Endothelial cell of umbilical vein (primary cell): Measurements from ENCODE around the gene NCOA7. TPM values are rescaled to one million over a fixed set of nuclear protein-coding genes. Genes with fewer than 3 reads are reported as not detected.

Experiments
- BruUV-seq: library from RNA; stranded (reverse); fragments of 400-500 nt; replicated peaks from 2 replicates; lab custom pipeline; 2021; lab: Mats Ljungman, UMichigan
- CTCF ChIA-PET: fragments of 300-600, 350-600 bp; sonication (Branson Sonifier 250); formaldehyde crosslinking; loops from one replicate; lab custom pipeline; 2021; ENCODE audit warnings: antibody characterized with exemption, inconsistent platforms; lab: Charles Lee
- POLR2A ChIA-PET: fragments of 300-600, 350-600 bp; sonication (Branson Sonifier 250); formaldehyde crosslinking; loops from one replicate; lab custom pipeline; 2021; ENCODE audit warnings: antibody characterized with exemption, inconsistent platforms; lab: Charles Lee
- DNase-seq: peaks from one replicate; pipeline ENCODE4 v3.0.0-alpha.2; 2011; ENCODE audit warnings: low read depth, low spot score
- FAIRE-seq: peaks from 2 replicates; lab custom pipeline; 2011; peaks lifted over from hg19 to GRCh38; lab: Jason Lieb, UNC
- H2AFZ ChIP-seq: 2 replicates; pipeline ENCODE4 v1.6.0; 2012; ENCODE audit warnings: low read depth, low read length, control low read depth, inconsistent platforms
- H3K27ac ChIP-seq: 2 replicates; pipeline ENCODE4 v1.5.1; 2011; ENCODE audit warnings: low read depth, mild to moderate bottlenecking, control low read depth, low read length, moderate library complexity; ENCODE audit not compliant: insufficient read depth
- H3K27me3 ChIP-seq, 2 experiments: 2 replicates each; pipeline versions ENCODE4 v1.6.0 to v1.6.1; 2011; ENCODE audit warnings: low read length in 2 of 2, mixed read lengths in 1 of 2; ENCODE audit not compliant: control insufficient read depth in 2 of 2, insufficient read depth in 2 of 2
- H3K36me3 ChIP-seq, 2 experiments: 2 replicates in 1 of 2; 3 replicates in 1 of 2; pipeline ENCODE4 v1.5.1; 2011; ENCODE audit warnings: low read length in 2 of 2, mild to moderate bottlenecking in 1 of 2, moderate library complexity in 1 of 2; ENCODE audit not compliant: control insufficient read depth in 2 of 2, insufficient read depth in 2 of 2; ENCODE audit errors: extremely low read depth in 1 of 2
- H3K4me1 ChIP-seq: 3 replicates; pipeline ENCODE4 v1.5.1; 2011; ENCODE audit warnings: mild to moderate bottlenecking, low read length; ENCODE audit not compliant: control insufficient read depth, insufficient read depth; ENCODE audit errors: extremely low read depth
- H3K4me2 ChIP-seq: 2 replicates; pipeline ENCODE4 v1.6.1; 2011; ENCODE audit warnings: low read length, control low read depth, mixed read lengths; ENCODE audit not compliant: insufficient read depth
- H3K4me3 ChIP-seq, 3 experiments: fragments of 200-600 bp in 1 of 3; sonication (generic), shearing (Covaris generic) in 1 of 3; replicated peaks in 1 of 3; 2 replicates each; pipeline ENCODE4 v1.5.1; 2011 to 2016; ENCODE audit warnings: control low read depth in 3 of 3, low read length in 3 of 3, mild to moderate bottlenecking in 2 of 3, inconsistent platforms in 1 of 3, low read depth in 1 of 3, moderate library complexity in 1 of 3; ENCODE audit not compliant: insufficient read depth in 1 of 3
- H3K79me2 ChIP-seq: 2 replicates; pipeline ENCODE4 v1.6.0; 2012; ENCODE audit warnings: low read length, inconsistent platforms; ENCODE audit not compliant: control insufficient read depth, insufficient read depth
- H3K9ac ChIP-seq: replicated peaks from 2 replicates; pipeline ENCODE3; 2011; ENCODE audit warnings: low read length, control low read depth; ENCODE audit not compliant: insufficient read depth; ENCODE audit errors: extremely low read depth
- H3K9me1 ChIP-seq: replicated peaks from 3 replicates; pipeline ENCODE4 v1.6.0; 2011; ENCODE audit warnings: mild to moderate bottlenecking, low read length; ENCODE audit not compliant: control insufficient read depth, insufficient read depth; ENCODE audit errors: extremely low read depth
- H3K9me3 ChIP-seq: replicated peaks from 2 replicates; pipeline ENCODE4 v1.5.1; 2012; ENCODE audit warnings: low read length, inconsistent platforms; ENCODE audit not compliant: control insufficient read depth, insufficient read depth
- H4K20me1 ChIP-seq: replicated peaks from 2 replicates; pipeline ENCODE3; 2011; ENCODE audit warnings: mild to moderate bottlenecking, low read length; ENCODE audit not compliant: control insufficient read depth, insufficient read depth; ENCODE audit errors: extremely low read depth
- CTCF ChIP-seq, 2 donors: IDR thresholded peaks; 1 replicate in 1 of 2; 2 replicates in 1 of 2; pipeline ENCODE4 v1.5.1; 2011; ENCODE audit warnings: low read length in 2 of 2, mild to moderate bottlenecking in 2 of 2, moderate library complexity in 2 of 2, control low read depth in 1 of 2, inconsistent platforms in 1 of 2, low read depth in 1 of 2; ENCODE audit not compliant: insufficient read depth in 1 of 2; ENCODE audit errors: extremely low read depth in 1 of 2
- EZH2 ChIP-seq: IDR thresholded peaks from 2 replicates; pipeline ENCODE4 v1.6.1; 2012; ENCODE audit warnings: borderline replicate concordance, low read depth, mild to moderate bottlenecking, moderate library complexity, low read length, inconsistent platforms; ENCODE audit not compliant: severe bottlenecking
- FOS ChIP-seq: IDR thresholded peaks from 2 replicates; pipeline ENCODE4 v1.6.1; 2011; ENCODE audit warnings: mild to moderate bottlenecking, low read length, moderate library complexity, borderline replicate concordance; ENCODE audit not compliant: insufficient read depth
- GATA2 ChIP-seq: IDR thresholded peaks from 2 replicates; pipeline ENCODE4 v1.7.0; 2011; ENCODE audit warnings: low read depth, mild to moderate bottlenecking, moderate library complexity, mixed read lengths, low read length; ENCODE audit not compliant: insufficient read length, insufficient read depth
- JUN ChIP-seq: IDR thresholded peaks from 2 replicates; pipeline ENCODE4 v1.6.1; 2011; ENCODE audit warnings: borderline replicate concordance, low read depth; ENCODE audit not compliant: insufficient read length, insufficient read depth
- MAX ChIP-seq: IDR thresholded peaks from 2 replicates; pipeline ENCODE4 v1.6.1; 2011; ENCODE audit not compliant: insufficient read depth, insufficient read length
- MYC ChIP-seq: IDR thresholded peaks from one replicate; pipeline ENCODE4 v1.6.1; 2011; ENCODE audit warnings: mild to moderate bottlenecking, low read depth, low read length
- POLR2A ChIP-seq: IDR thresholded peaks from 2 replicates; pipeline ENCODE4 v1.6.1; 2012; ENCODE audit warnings: low read depth, mild to moderate bottlenecking, control low read depth, low read length
- POLR2AphosphoS5 ChIP-seq: IDR thresholded peaks from 2 replicates; pipeline ENCODE4 v1.6.1; 2012; ENCODE audit warnings: low read depth, mild to moderate bottlenecking, control low read depth, low read length, moderate library complexity; ENCODE audit not compliant: insufficient read depth
- dilution Hi-C: fragments of 300-500 bp; cut with MboI; formaldehyde crosslinking; loops from one replicate; pipeline ENCODE4 v1.15.0; 2019; ENCODE audit warnings: low sequenced_read_pairs; ENCODE audit not compliant: extremely low pct_ligation_motif_present
- intact Hi-C: fragments of 100-400 bp; cut with micrococcal nuclease; formaldehyde crosslinking; loops from one replicate; pipeline ENCODE4 v1.10.0; 2022
- polyA plus RNA-seq, 4 experiments: library from polyadenylated mRNA; depleted of rRNA in 3 of 4; stranded (reverse) in 3 of 4; unstranded in 1 of 4; fragments of >200 nt; gene quantifications; 2 replicates each; pipeline versions ENCODE4 v1.2.1 to v1.2.3, GENCODE V29; 2011 to 2012; ENCODE audit warnings: missing spikeins in 1 of 4
- total RNA-seq: library from RNA; stranded (reverse); gene quantifications from 2 replicates; pipeline ENCODE4 v1.2.3, GENCODE V29; 2021

NCOA7 gene
- total and polyA plus RNA-seq, 2 donors (not counting 3 experiments of a cell fraction or from before 2014, with no cell fraction given) = 27.7 to 71.2 TPM

- peak; percentile 96 for FAIRE-seq
- intact Hi-C loops = loop anchor here (1.0 to 5.0 kb wide), 9 partner anchors 10 to 644 kb away; partner anchors contain the start of gene NCOA7
- dilution Hi-C loops = no loop called here
Measured at GRCh38 chr6:125956506-125957390, 166.0 kb downstream of the NCOA7 start, which contains the start of gene HINT3. Gene HINT3 (plus strand): TSS chr6:125956770. CDS start chr6:125956978, 208 bp downstream.

More at GRCh38 chr6:125956506-125957390, 166.0 kb downstream of the NCOA7 start, which contains the start of gene HINT3:
- CTCF ChIA-PET = interaction anchor here (0.5 to 8.4 kb wide), 53 partner anchors 9 to 655 kb away, joined by 3 to 138 read pairs (median 5); partner anchors contain the start of genes HDDC2, NCOA7 and TRMT11
- no peaks in the 10 kb centered on the region for H3K79me2 ChIP-seq
- peak within 1 kb of the TSS; percentile 47 for H3K27ac ChIP-seq
- peak; percentile 58 for TF ChIP-seq POLR2AphosphoS5
- no peak for TF ChIP-seq MYC
- peak; percentile 17 for TF ChIP-seq FOS
- peak; percentile 33 for TF ChIP-seq JUN
- no peak for TF ChIP-seq EZH2
- TF ChIP-seq MAX = peak; percentile 22
- peak; percentile 99 for TF ChIP-seq CTCF (IDR thresholded peaks at IDR 0.05; ENCODE audit: extremely low read depth in 1 of 2, insufficient read depth in 1 of 2, low read depth in 1 of 2, low read length in 2 of 2)
- no peak for TF ChIP-seq GATA2
- TF ChIP-seq POLR2A = peak; percentile 52
- POLR2A ChIA-PET = interaction anchor here (0.9 to 1.3 kb wide), 3 partner anchors 30 to 167 kb away, joined by 3 to 4 read pairs (median 3); partner anchors contain the start of genes NCOA7 and TRMT11
- peaks cover 15% of the 10 kb centered on the region for H3K4me1 ChIP-seq
- H4K20me1 ChIP-seq = no peaks in the 10 kb centered on the region
- peak within 1 kb of the TSS; percentile 86 for H3K9ac ChIP-seq
- DNase-seq = peak; percentile 97
- H2AFZ ChIP-seq = peak within 1 kb of the TSS; percentile 93
- no TSS peak for BruUV-seq
- H3K4me2 ChIP-seq = peak within 1 kb of the TSS; percentile 60
- no peaks in the 10 kb centered on the region for H3K9me1 ChIP-seq
- H3K9me3 ChIP-seq = no peaks in the 10 kb centered on the region
- peak within 1 kb of the TSS; percentile 46 to 74 (median 58) for H3K4me3 ChIP-seq
- no peaks in the 10 kb centered on the region for H3K36me3 ChIP-seq
- no peaks in the 10 kb centered on the region for H3K27me3 ChIP-seq
